ENCODE results near the gene SESTD1. TPM values are rescaled to one million over a fixed set of nuclear protein-coding genes. Genes with fewer than 3 reads are reported as not detected.
"Not testable (repeated sequence)": the region's sequence is repeated elsewhere in the genome, so short reads cannot be mapped to it uniquely, and the experiment has no call there.

SESTD1 gene
- total RNA-seq, 6 experiments from 2014 or later = 19.7 to 26.6 (median 24.3) TPM

DNA sequence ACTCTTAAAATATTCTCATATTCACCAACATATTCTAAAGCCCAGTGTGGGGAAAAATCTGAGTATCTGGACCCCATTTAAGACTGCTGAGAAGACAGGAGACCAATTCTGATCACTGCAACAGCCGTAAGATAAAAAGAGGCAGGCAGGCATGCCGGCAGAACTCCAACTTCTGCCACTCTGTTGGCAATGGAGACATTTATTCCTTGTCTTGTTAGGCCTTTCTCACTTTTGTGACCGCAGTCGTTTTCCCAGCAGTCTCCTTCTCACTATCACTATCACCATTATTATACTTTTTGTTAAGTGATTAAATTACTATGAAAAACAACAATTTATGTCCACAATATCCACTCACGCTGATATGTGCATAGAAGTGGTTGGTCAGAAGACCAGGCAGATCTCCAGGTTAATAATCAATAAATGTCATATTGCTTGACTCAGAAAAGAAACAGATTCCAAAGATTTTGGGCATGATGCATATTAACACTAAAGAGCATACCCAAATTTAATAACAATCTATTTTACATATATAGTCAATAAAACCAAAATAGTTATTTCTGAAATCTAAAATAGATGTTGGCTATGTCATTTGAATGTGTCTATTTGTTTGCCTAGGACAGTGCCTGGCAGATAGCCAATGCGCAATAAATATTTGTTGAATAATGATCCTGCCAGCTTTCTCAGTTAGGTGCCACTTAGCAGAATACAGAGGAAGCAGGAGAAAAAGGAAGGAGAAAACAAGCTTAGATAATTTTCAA is 38.2 kb downstream of the SESTD1 start:
- no peaks in the 10 kb centered on the region for H3K27me3 Mint-ChIP-seq (ENCODE audit: insufficient read depth)
- H3K4me3 Mint-ChIP-seq = no peak overlapping the region
- no peak overlapping the region for H3K27ac Mint-ChIP-seq
- no peak for DNase-seq
- TF ChIP-seq, protein P1, sequence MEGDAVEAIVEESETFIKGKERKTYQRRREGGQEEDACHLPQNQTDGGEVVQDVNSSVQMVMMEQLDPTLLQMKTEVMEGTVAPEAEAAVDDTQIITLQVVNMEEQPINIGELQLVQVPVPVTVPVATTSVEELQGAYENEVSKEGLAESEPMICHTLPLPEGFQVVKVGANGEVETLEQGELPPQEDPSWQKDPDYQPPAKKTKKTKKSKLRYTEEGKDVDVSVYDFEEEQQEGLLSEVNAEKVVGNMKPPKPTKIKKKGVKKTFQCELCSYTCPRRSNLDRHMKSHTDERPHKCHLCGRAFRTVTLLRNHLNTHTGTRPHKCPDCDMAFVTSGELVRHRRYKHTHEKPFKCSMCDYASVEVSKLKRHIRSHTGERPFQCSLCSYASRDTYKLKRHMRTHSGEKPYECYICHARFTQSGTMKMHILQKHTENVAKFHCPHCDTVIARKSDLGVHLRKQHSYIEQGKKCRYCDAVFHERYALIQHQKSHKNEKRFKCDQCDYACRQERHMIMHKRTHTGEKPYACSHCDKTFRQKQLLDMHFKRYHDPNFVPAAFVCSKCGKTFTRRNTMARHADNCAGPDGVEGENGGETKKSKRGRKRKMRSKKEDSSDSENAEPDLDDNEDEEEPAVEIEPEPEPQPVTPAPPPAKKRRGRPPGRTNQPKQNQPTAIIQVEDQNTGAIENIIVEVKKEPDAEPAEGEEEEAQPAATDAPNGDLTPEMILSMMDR (IDR thresholded peaks at IDR 0.05) = no peak
- no peaks in the 10 kb centered on the region for H3K9me3 Mint-ChIP-seq
- H3K36me3 Mint-ChIP-seq (ENCODE audit: low read depth) = no peaks in the 10 kb centered on the region
- 0 out of 2 replicates have a peak, but pooled peaks cover 10% of the 10 kb centered on the region for H3K4me1 Mint-ChIP-seq (ENCODE audit: low read depth)

DNA sequence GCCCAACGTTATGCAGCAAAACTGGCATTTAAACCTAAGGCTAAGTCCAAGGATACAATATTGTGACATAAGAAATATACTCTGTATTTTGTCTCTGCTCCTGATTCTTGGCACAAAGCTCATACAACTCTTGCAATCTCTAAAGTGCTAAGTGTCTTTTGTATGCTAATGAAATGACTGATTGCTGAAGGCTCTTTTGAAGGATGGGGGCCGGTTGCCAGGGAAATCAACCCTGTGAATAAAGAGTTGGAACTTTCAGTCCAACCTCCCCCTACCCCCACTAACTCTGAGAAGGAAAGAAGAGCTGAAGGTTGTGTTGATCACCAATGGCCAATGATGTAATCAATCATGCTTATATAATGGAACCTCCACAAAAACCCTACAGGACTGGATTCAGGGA is 40.3 kb downstream of the SESTD1 start:
- DNase-seq = no peak
- TF ChIP-seq, protein P1 (IDR thresholded peaks at IDR 0.05) = no peak
- Mint-ChIP-seq H3K4me3 (no peak overlapping the region), H3K9me3 (no peaks in the 10 kb centered on the region), H3K36me3 (ENCODE audit: low read depth) (no peaks in the 10 kb centered on the region), H3K4me1 (ENCODE audit: low read depth) (0 out of 2 replicates have a peak, but pooled peaks cover 4% of the 10 kb centered on the region), H3K27me3 (ENCODE audit: insufficient read depth) (no peaks in the 10 kb centered on the region), H3K27ac (no peak overlapping the region)

DNA sequence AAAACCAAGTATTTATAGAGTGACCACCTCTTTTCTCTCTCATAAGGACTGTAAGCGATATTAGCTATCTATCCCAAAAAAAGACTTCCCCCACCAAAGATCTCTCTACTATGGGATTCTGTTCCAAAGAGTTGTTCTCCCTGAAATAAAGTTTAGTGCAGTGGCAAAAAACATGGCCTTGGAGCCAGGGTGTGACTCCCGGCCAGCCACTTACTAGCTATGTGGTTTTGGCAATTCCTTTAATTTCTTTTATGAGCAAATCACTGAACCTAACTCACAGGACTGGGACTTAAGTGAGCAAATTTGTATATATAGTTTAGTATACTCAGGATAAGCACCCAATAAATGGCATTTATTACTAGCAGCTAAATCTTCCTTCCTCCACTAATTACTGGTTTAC is 42.6 kb downstream of the SESTD1 start:
- Mint-ChIP-seq H3K27me3 (ENCODE audit: insufficient read depth) (no peaks in the 10 kb centered on the region), H3K27ac (no peak overlapping the region), H3K4me3 (no peak overlapping the region), H3K36me3 (ENCODE audit: low read depth) (0 out of 2 replicates have a peak, but pooled peaks cover 5% of the 10 kb centered on the region), H3K9me3 (no peaks in the 10 kb centered on the region), H3K4me1 (ENCODE audit: low read depth) (0 out of 2 replicates have a peak, but pooled peaks cover 4% of the 10 kb centered on the region)
- TF ChIP-seq, protein P1 (IDR thresholded peaks at IDR 0.05) = no peak
- no peak for DNase-seq

DNA sequence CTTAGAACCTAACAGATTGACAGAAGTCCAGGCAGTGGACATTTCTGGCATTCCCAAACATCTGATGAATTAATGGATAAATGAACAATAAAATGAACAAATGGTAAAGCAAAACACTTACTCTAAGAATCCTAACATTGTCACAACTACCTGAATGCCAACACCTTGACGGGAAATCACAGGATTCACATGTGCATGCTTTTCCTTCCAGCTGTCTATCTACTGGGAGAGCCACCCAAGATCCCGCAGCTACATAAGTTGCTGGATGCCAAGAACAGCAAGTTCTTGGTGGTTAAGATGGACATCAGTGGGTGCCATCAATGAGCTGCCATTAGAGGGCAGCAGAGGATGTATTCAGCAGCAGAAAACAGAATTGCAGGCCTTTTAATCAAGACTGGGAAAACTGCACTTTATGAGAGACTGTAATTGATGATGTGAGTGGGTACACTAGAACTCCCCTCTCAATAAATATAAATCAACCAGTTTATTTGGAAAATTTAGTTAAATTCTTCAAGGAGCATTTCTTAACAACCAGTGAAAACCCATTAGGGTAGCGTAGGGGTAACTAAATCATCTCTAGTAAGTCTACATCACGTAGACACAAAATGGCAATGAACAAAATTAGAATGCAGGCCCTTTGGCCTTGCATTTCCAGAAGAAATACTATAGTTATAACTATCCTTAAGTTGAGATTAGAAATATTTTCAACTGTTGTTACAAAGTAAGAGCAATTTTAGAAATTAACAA is 45.6 kb downstream of the SESTD1 start:
- TF ChIP-seq, protein P1 (IDR thresholded peaks at IDR 0.05) = peak; percentile 89

DNA sequence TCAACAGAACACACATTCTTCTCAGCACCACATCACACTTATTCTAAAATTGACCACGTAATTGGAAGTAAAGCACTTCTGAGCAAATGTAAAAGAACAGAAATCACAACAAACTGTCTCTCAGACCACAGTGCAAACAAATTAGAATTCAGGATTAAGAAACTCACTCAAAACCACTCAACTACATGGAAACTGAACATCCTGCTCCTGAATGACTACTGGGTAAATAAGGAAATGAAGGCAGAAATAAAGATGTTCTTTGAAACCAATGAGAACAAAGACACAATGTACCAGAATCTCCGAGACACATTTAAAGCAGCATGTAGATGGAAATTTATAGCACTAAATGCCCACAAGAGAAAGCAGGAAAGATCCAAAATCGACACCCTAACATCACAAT is 50.0 kb downstream of the SESTD1 start:
- H3K9me3 Mint-ChIP-seq; H3K27me3 Mint-ChIP-seq (ENCODE audit: insufficient read depth); H3K4me1 Mint-ChIP-seq (ENCODE audit: low read depth); H3K27ac Mint-ChIP-seq; DNase-seq; H3K36me3 Mint-ChIP-seq (ENCODE audit: low read depth); H3K4me3 Mint-ChIP-seq: not testable (repeated sequence)

More for the DNA sequence above, 45.6 kb downstream of the SESTD1 start:
- no peak overlapping the region for H3K27ac Mint-ChIP-seq
- no peaks in the 10 kb centered on the region for H3K27me3 Mint-ChIP-seq (ENCODE audit: insufficient read depth)
- peak; percentile 67 for DNase-seq
- H3K36me3 Mint-ChIP-seq (ENCODE audit: low read depth) = 0 out of 2 replicates have a peak, but pooled peaks cover 5% of the 10 kb centered on the region
- H3K4me3 Mint-ChIP-seq = no peak overlapping the region
- H3K9me3 Mint-ChIP-seq = no peaks in the 10 kb centered on the region
- H3K4me1 Mint-ChIP-seq (ENCODE audit: low read depth) = 0 out of 2 replicates have a peak, but pooled peaks cover 4% of the 10 kb centered on the region

GRCh38 chr2:179211355-179211754 is 53.3 kb downstream of the SESTD1 start:
- H3K9me3 Mint-ChIP-seq = no peaks in the 10 kb centered on the region
- TF ChIP-seq, protein P1 (IDR thresholded peaks at IDR 0.05) = no peak
- no peak for DNase-seq
- H3K36me3 Mint-ChIP-seq (ENCODE audit: low read depth) = no peaks in the 10 kb centered on the region
- no peak overlapping the region for H3K27ac Mint-ChIP-seq
- H3K4me3 Mint-ChIP-seq = no peak overlapping the region
- H3K27me3 Mint-ChIP-seq (ENCODE audit: insufficient read depth) = no peaks in the 10 kb centered on the region
- no peaks in the 10 kb centered on the region for H3K4me1 Mint-ChIP-seq (ENCODE audit: low read depth)

DNA sequence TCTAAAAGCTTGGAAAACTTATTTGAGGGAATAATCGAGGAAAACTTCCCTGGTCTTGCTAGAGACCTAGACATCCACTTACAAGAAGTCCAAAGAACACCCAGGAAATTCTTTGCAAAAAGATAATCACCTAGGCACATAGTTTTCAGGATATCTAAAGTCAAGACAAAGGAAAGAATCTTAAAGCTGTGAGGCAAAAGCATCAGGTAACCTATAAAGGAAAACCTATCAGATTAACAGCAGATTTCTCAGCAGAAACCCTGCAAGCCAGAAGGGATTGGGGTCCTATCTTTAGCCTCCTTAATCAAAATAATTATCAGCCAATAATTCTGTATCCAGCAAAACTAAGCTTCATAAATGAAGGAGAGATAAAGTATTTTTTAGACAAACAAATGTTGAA is 56.4 kb downstream of the SESTD1 start:
- not testable (repeated sequence) for H3K9me3 Mint-ChIP-seq; H3K4me3 Mint-ChIP-seq; H3K27ac Mint-ChIP-seq; H3K4me1 Mint-ChIP-seq (ENCODE audit: low read depth); H3K27me3 Mint-ChIP-seq (ENCODE audit: insufficient read depth); DNase-seq; H3K36me3 Mint-ChIP-seq (ENCODE audit: low read depth)
